B cell (primary cell): ENCODE results near the gene ADARB2. TPM values are rescaled to one million over a fixed set of nuclear protein-coding genes. Genes with fewer than 3 reads are reported as not detected.

ENCODE experiments used
- ATAC-seq: fragments of 200-7000 bp; cut with Tn5 transposase; one replicate; pipeline ENCODE4 v1.10.0; 2021; ENCODE audit warnings: low read depth, mild to moderate bottlenecking, moderate number of reproducible peaks, moderate library complexity
- CTCF ChIA-PET: fragments of 350-600 bp; sonication (Branson Sonifier 250); formaldehyde crosslinking; loops from one replicate; lab custom pipeline; 2021; ENCODE audit warnings: antibody characterized with exemption, inconsistent platforms; lab: Charles Lee
- POLR2A ChIA-PET: fragments of 350-600 bp; sonication (Branson Sonifier 250); formaldehyde crosslinking; loops from one replicate; lab custom pipeline; 2021; ENCODE audit warnings: antibody characterized with exemption; lab: Charles Lee
- DNase-seq: peaks from one replicate; pipeline ENCODE4 v3.0.0; 2013
- H2AFZ ChIP-seq: 2 replicates; pipeline ENCODE4 v1.6.1; 2012; ENCODE audit warnings: mild to moderate bottlenecking, low read depth, low read length; ENCODE audit not compliant: insufficient read depth, poor library complexity, severe bottlenecking
- H3K27ac ChIP-seq, 2 donors: 1 replicate in 1 of 2; 2 replicates in 1 of 2; pipeline ENCODE4 v1.5.1; 2012 to 2013; ENCODE audit warnings: low read length in 2 of 2, mild to moderate bottlenecking in 2 of 2, moderate library complexity in 1 of 2
- H3K27me3 ChIP-seq, 4 experiments: fragments of 200-600 bp in 1 of 4; sonication (generic) in 1 of 4; replicated peaks in 1 of 4; 1 replicate in 2 of 4; 2 replicates in 2 of 4; pipeline versions ENCODE4 v1.6.1 to v1.7.0; 2013 to 2016; ENCODE audit warnings: low read length in 3 of 4, mild to moderate bottlenecking in 2 of 4, mixed read lengths in 1 of 4, moderate library complexity in 1 of 4; ENCODE audit not compliant: insufficient read depth in 4 of 4, control insufficient read depth in 3 of 4; ENCODE audit errors: control extremely low read depth in 1 of 4
- H3K36me3 ChIP-seq, 2 experiments: replicated peaks in 1 of 2; 1 replicate in 1 of 2; 2 replicates in 1 of 2; pipeline versions ENCODE4 v1.6.1 to v1.7.1; 2013; ENCODE audit warnings: low read length in 1 of 2; ENCODE audit not compliant: insufficient read depth in 2 of 2, control insufficient read depth in 1 of 2; ENCODE audit errors: control extremely low read depth in 1 of 2, extremely low read depth in 1 of 2
- H3K4me1 ChIP-seq, 2 donors: fragments of 200-600 bp in 1 of 2; sonication (generic) in 1 of 2; 1 replicate in 1 of 2; 2 replicates in 1 of 2; pipeline versions ENCODE4 v1.5.1 to v1.6.1; 2013 to 2017; ENCODE audit warnings: low read length in 2 of 2; ENCODE audit not compliant: control insufficient read depth in 2 of 2, insufficient read depth in 2 of 2
- H3K4me2 ChIP-seq: replicated peaks from 2 replicates; pipeline ENCODE3; 2012; ENCODE audit warnings: mild to moderate bottlenecking, low read depth, low read length; ENCODE audit not compliant: poor library complexity, severe bottlenecking
- H3K4me3 ChIP-seq, 5 experiments: fragments of 200-600 bp in 1 of 5; sonication (generic) in 1 of 5; 1 replicate in 3 of 5; 2 replicates in 2 of 5; pipeline versions ENCODE4 v1.5.1 to v1.7.0; 2011 to 2016; ENCODE audit warnings: low read length in 4 of 5, mild to moderate bottlenecking in 4 of 5, low read depth in 2 of 5, control low read depth in 1 of 5, moderate library complexity in 1 of 5; ENCODE audit not compliant: insufficient read depth in 1 of 5; ENCODE audit errors: control extremely low read depth in 1 of 5, extremely low read depth in 1 of 5
- H3K79me2 ChIP-seq: fragments of 200-600 bp; sonication (generic); one replicate; pipeline ENCODE4 v1.6.0; 2016; ENCODE audit warnings: low read length; ENCODE audit not compliant: control insufficient read depth, insufficient read depth
- H3K9ac ChIP-seq: fragments of 200-600 bp; sonication (generic); 2 replicates; pipeline ENCODE4 v1.6.1; 2017; ENCODE audit warnings: mild to moderate bottlenecking, low read length, moderate library complexity
- H3K9me3 ChIP-seq, 3 donors: one replicate each; pipeline versions ENCODE4 v1.6.1 to v1.7.1; 2013; ENCODE audit warnings: low read length in 2 of 3; ENCODE audit not compliant: control insufficient read depth in 2 of 3, insufficient read depth in 1 of 3; ENCODE audit errors: control extremely low read depth in 1 of 3
- H4K20me1 ChIP-seq: 2 replicates; pipeline ENCODE4 v1.6.0; 2012; ENCODE audit warnings: mild to moderate bottlenecking, low read length; ENCODE audit not compliant: insufficient read depth, control insufficient read depth, poor library complexity, severe bottlenecking
- H3K27ac Mint-ChIP-seq: one replicate; pipeline ENCODE4 v1.8.0; 2021; ENCODE audit warnings: mixed read lengths
- H3K27me3 Mint-ChIP-seq: one replicate; pipeline ENCODE4 v1.8.0; 2021; ENCODE audit warnings: mixed read lengths
- H3K4me1 Mint-ChIP-seq: one replicate; pipeline ENCODE4 v1.8.0; 2021; ENCODE audit warnings: mixed read lengths
- H3K4me3 Mint-ChIP-seq: one replicate; pipeline ENCODE4 v1.8.0; 2021; ENCODE audit warnings: mixed read lengths
- H3K9me3 Mint-ChIP-seq: one replicate; pipeline ENCODE4 v1.8.0; 2022; ENCODE audit warnings: mixed read lengths; ENCODE audit not compliant: insufficient read depth
- CTCF ChIP-seq: fragments of 200-600 bp; IDR thresholded peaks from one replicate; pipeline ENCODE4 v1.8.0; 2022; ENCODE audit warnings: antibody characterized with exemption, mild to moderate bottlenecking
- EZH2 ChIP-seq: IDR thresholded peaks from 2 replicates; pipeline ENCODE4 v1.6.1; 2012; ENCODE audit warnings: borderline replicate concordance, low read depth, mild to moderate bottlenecking, moderate library complexity, low read length; ENCODE audit not compliant: insufficient read depth, poor library complexity, severe bottlenecking
- WGBS: methylation state at CpG from one replicate; pipeline ENCODE4 v1.1.5; 2013; ENCODE audit warnings: missing lambda C conversion rate; ENCODE audit not compliant: insufficient coverage; 5-methylcytosine and 5-hydroxymethylcytosine counted together
- intact Hi-C: fragments of 100-400 bp; cut with micrococcal nuclease; formaldehyde crosslinking; loops from one replicate; pipeline ENCODE4 v1.10.0; 2022
- polyA plus RNA-seq: library from polyadenylated mRNA; depleted of rRNA; stranded (reverse); fragments of >200 nt; gene quantifications from 2 replicates; pipeline ENCODE4 v1.2.3, GENCODE V29; 2012
- total RNA-seq, 2 donors: library from RNA; stranded (reverse); fragments of 120-200 nt in 1 of 2; gene quantifications; 1 replicate in 1 of 2; 2 replicates in 1 of 2; pipeline versions ENCODE4 v1.2.3 to v1.2.4, GENCODE V29; 2013 to 2022

ADARB2 gene
- total and polyA plus RNA-seq, 2 donors (not counting 1 experiment from before 2014, with no cell fraction given) = 0.13 to 0.96 TPM

- H3K4me1 ChIP-seq = peaks cover 11 to 13% of the 10 kb centered on the region in 2 donors
- H3K79me2 ChIP-seq = no peaks in the 10 kb centered on the region
- H3K4me3 ChIP-seq = no peak overlapping the region
- H4K20me1 ChIP-seq = no peaks in the 10 kb centered on the region
- no peak overlapping the region for H2AFZ ChIP-seq
- no peak overlapping the region for H3K9ac ChIP-seq
- no peak overlapping the region for H3K4me3 Mint-ChIP-seq
- ATAC-seq (no peak), DNase-seq (no peak)
- no peak for TF ChIP-seq CTCF
- no peak for TF ChIP-seq EZH2
- H3K4me2 ChIP-seq = no peak overlapping the region
- peaks cover 0 to 40% (median 10%) of the 10 kb centered on the region in 4 experiments for H3K27me3 ChIP-seq
- H3K36me3 ChIP-seq = no peaks in the 10 kb centered on the region
- POLR2A ChIA-PET = no interaction called here
- no peak overlapping the region for H3K27ac ChIP-seq
- peaks cover 13% of the 10 kb centered on the region for H3K4me1 Mint-ChIP-seq
- CTCF ChIA-PET = no interaction called here
- H3K27ac Mint-ChIP-seq = no peak overlapping the region
- peaks cover 0 to 8% (median 0%) of the 10 kb centered on the region in 3 donors for H3K9me3 ChIP-seq
- intact Hi-C loops = no loop called here
- 92% methylated on average over 11 of the region's 14 CpGs for WGBS
- peaks cover 44% of the 10 kb centered on the region for H3K27me3 Mint-ChIP-seq
- H3K9me3 Mint-ChIP-seq = no peaks in the 10 kb centered on the region
Measured at GRCh38 chr10:1607466-1607865, 129.9 kb downstream of the ADARB2 start.

- TF ChIP-seq EZH2 (no peak), CTCF (no peak)
- CTCF ChIA-PET = no interaction called here
- Histone ChIP-seq H2AFZ (no peak overlapping the region), H4K20me1 (no peaks in the 10 kb centered on the region), H3K4me2 (no peak overlapping the region), H3K4me1 (peaks cover 11 to 13% of the 10 kb centered on the region in 2 donors), H3K27ac (no peak overlapping the region), H3K9me3 (peaks cover 0 to 3% (median 0%) of the 10 kb centered on the region in 3 donors), H3K79me2 (no peaks in the 10 kb centered on the region), H3K27me3 (peaks cover 0 to 30% (median 10%) of the 10 kb centered on the region in 4 experiments), H3K9ac (no peak overlapping the region), H3K4me3 (no peak overlapping the region), H3K36me3 (no peaks in the 10 kb centered on the region)
- H3K27ac Mint-ChIP-seq = no peak overlapping the region
- DNase-seq (no peak), ATAC-seq (no peak)
- peaks cover 32% of the 10 kb centered on the region for H3K27me3 Mint-ChIP-seq
- H3K9me3 Mint-ChIP-seq = no peaks in the 10 kb centered on the region
- H3K4me3 Mint-ChIP-seq = no peak overlapping the region
- H3K4me1 Mint-ChIP-seq = peaks cover 13% of the 10 kb centered on the region
- POLR2A ChIA-PET = no interaction called here
- WGBS = 76% methylated on average over 13 of the region's 14 CpGs
- intact Hi-C loops = no loop called here
Measured at GRCh38 chr10:1605999-1606940, 131.1 kb downstream of the ADARB2 start.
